ENCODE results near the gene ZDHHC16.

GRCh38 chr10:97435211-97435610 lies 10.8 kb upstream of the ZDHHC16 start:
- no peak for TF ChIP-seq CTCF (IDR thresholded peaks at IDR 0.05)
- no peak for TF ChIP-seq POLR2A (IDR thresholded peaks at IDR 0.05)

Data from uterus (tissue), 2 donors.